ENCODE measurements around the gene ARHGAP25. TPM values are rescaled to one million over a fixed set of nuclear protein-coding genes. Genes with fewer than 3 reads are reported as not detected.
A peak's percentile ranks its signal among the peaks of the same experiment; 100 is the strongest.

Gene ARHGAP25
- total and polyA plus RNA-seq, 2 experiments from 2014 or later: 1.9 to 2.0 TPM

GRCh38 chr2:68693951-68694350 lies 40.7 kb upstream of the ARHGAP25 start (continued):
- TF ChIP-seq, protein P1, sequence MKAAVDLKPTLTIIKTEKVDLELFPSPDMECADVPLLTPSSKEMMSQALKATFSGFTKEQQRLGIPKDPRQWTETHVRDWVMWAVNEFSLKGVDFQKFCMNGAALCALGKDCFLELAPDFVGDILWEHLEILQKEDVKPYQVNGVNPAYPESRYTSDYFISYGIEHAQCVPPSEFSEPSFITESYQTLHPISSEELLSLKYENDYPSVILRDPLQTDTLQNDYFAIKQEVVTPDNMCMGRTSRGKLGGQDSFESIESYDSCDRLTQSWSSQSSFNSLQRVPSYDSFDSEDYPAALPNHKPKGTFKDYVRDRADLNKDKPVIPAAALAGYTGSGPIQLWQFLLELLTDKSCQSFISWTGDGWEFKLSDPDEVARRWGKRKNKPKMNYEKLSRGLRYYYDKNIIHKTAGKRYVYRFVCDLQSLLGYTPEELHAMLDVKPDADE (IDR thresholded peaks at IDR 0.05): no peak
- TF ChIP-seq, protein P2, sequence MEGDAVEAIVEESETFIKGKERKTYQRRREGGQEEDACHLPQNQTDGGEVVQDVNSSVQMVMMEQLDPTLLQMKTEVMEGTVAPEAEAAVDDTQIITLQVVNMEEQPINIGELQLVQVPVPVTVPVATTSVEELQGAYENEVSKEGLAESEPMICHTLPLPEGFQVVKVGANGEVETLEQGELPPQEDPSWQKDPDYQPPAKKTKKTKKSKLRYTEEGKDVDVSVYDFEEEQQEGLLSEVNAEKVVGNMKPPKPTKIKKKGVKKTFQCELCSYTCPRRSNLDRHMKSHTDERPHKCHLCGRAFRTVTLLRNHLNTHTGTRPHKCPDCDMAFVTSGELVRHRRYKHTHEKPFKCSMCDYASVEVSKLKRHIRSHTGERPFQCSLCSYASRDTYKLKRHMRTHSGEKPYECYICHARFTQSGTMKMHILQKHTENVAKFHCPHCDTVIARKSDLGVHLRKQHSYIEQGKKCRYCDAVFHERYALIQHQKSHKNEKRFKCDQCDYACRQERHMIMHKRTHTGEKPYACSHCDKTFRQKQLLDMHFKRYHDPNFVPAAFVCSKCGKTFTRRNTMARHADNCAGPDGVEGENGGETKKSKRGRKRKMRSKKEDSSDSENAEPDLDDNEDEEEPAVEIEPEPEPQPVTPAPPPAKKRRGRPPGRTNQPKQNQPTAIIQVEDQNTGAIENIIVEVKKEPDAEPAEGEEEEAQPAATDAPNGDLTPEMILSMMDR (conservative IDR thresholded peaks at IDR 0.05; ENCODE audit: low read depth in 2 of 2): no peak
- TF ChIP-seq ZNF331 (CRISPR knock-in tag; IDR thresholded peaks at IDR 0.05; ENCODE audit: low read depth): no peak
- TF ChIP-seq, protein P3, sequence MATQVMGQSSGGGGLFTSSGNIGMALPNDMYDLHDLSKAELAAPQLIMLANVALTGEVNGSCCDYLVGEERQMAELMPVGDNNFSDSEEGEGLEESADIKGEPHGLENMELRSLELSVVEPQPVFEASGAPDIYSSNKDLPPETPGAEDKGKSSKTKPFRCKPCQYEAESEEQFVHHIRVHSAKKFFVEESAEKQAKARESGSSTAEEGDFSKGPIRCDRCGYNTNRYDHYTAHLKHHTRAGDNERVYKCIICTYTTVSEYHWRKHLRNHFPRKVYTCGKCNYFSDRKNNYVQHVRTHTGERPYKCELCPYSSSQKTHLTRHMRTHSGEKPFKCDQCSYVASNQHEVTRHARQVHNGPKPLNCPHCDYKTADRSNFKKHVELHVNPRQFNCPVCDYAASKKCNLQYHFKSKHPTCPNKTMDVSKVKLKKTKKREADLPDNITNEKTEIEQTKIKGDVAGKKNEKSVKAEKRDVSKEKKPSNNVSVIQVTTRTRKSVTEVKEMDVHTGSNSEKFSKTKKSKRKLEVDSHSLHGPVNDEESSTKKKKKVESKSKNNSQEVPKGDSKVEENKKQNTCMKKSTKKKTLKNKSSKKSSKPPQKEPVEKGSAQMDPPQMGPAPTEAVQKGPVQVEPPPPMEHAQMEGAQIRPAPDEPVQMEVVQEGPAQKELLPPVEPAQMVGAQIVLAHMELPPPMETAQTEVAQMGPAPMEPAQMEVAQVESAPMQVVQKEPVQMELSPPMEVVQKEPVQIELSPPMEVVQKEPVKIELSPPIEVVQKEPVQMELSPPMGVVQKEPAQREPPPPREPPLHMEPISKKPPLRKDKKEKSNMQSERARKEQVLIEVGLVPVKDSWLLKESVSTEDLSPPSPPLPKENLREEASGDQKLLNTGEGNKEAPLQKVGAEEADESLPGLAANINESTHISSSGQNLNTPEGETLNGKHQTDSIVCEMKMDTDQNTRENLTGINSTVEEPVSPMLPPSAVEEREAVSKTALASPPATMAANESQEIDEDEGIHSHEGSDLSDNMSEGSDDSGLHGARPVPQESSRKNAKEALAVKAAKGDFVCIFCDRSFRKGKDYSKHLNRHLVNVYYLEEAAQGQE (IDR thresholded peaks at IDR 0.05; ENCODE audit: unreplicated experiment): no peak
- no peak for TF ChIP-seq EZH2 (IDR thresholded peaks at IDR 0.05; ENCODE audit: low read depth, unreplicated experiment)
- no peak for TF ChIP-seq ZNF114 (CRISPR knock-in tag; IDR thresholded peaks at IDR 0.05)
- no peak for TF ChIP-seq POLR2AphosphoS5 (IDR thresholded peaks at IDR 0.05; ENCODE audit: low read depth)
- no peak for TF ChIP-seq EZH2phosphoT487 (IDR thresholded peaks at IDR 0.05; ENCODE audit: unreplicated experiment)
- TF ChIP-seq NANOG (IDR thresholded peaks at IDR 0.05; ENCODE audit: borderline replicate concordance): no peak
- no peak for TF ChIP-seq STAT1 (IDR thresholded peaks at IDR 0.05; ENCODE audit: unreplicated experiment)
- no peak for TF ChIP-seq CREB1 (CRISPR knock-in tag; IDR thresholded peaks at IDR 0.05; ENCODE audit: low read depth)

DNA sequence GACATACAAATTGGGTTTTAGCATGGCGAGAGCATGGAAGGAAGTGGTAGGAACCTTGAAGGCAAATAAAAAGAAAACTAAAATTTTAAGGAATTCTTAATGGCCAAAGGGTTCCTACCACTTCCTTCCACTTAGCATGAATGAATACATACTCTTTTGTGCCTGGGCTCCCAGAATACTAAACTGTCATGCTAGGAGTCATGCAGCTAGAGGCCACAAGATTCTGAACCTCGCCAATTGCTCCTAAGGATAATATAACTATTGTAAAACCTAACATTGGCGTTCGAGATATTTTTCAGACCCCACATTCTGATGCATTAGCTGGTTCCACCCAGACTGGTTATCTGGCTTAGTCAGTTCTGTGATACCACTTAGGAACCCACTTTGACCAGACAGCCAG lies 38.6 kb upstream of the ARHGAP25 start:
- no peak for TF ChIP-seq STAT1 (IDR thresholded peaks at IDR 0.05; ENCODE audit: unreplicated experiment)
- no peak for ATAC-seq
- H3K4me1 Mint-ChIP-seq: peaks cover 18% of the 10 kb centered on the region
- H3K27me3 Mint-ChIP-seq (ENCODE audit: insufficient read depth, low read depth, poor library complexity): peaks cover 4% of the 10 kb centered on the region
- Histone ChIP-seq H3K9me2 (ENCODE audit: insufficient read depth) (peaks cover 10% of the 10 kb centered on the region), H3K4me1 (ENCODE audit: insufficient read depth) (peaks cover 24% of the 10 kb centered on the region), H3F3A (replicated peaks; ENCODE audit: low read depth) (no peaks in the 10 kb centered on the region), H3K79me2 (replicated peaks; ENCODE audit: insufficient read depth) (no peaks in the 10 kb centered on the region), H3K36me3 (ENCODE audit: insufficient read depth) (0 out of 2 replicates have a peak, but pooled peaks cover 11% of the 10 kb centered on the region), H3K27ac (ENCODE audit: low read depth) (peak overlapping the region; percentile 41; the same call in 1 of the 2 replicates), H3K27me3 (ENCODE audit: insufficient read depth) (no peaks in the 10 kb centered on the region), H4K20me1 (replicated peaks; ENCODE audit: insufficient read depth) (no peaks in the 10 kb centered on the region), H3K4me3 (no peak overlapping the region), H3K4me2 (peak overlapping the region; percentile 59), H2AFZ (no peak overlapping the region)
- no peak for DNase-seq (ENCODE audit: low spot score)
- peak overlapping the region; percentile 24; the same call in 1 of the 2 replicates for H3K27ac Mint-ChIP-seq
- peaks cover 47% of the 10 kb centered on the region for H3K36me3 Mint-ChIP-seq (ENCODE audit: low read depth)
- peaks cover 40% of the 10 kb centered on the region for H3K9me3 Mint-ChIP-seq
- no peak overlapping the region for H3K4me3 Mint-ChIP-seq
